ENCODE results near the gene CAMSAP2.

CAMSAP2 gene

GRCh38 chr1:200867018-200867811, 128.5 kb downstream of the CAMSAP2 start:
- H3K36me3 Mint-ChIP-seq (ENCODE audit: low read depth): no peaks in the 10 kb centered on the region
- no peaks in the 10 kb centered on the region for H3K9me3 Mint-ChIP-seq
- H3K4me3 Mint-ChIP-seq: no peak overlapping the region
- peaks cover 31% of the 10 kb centered on the region for H3K27me3 Mint-ChIP-seq
- ATAC-seq (no peak), DNase-seq (no peak)
- H3K27ac Mint-ChIP-seq: no peak overlapping the region
- H3K4me1 Mint-ChIP-seq: peaks cover 50% of the 10 kb centered on the region

GRCh38 chr1:200869376-200869752, 130.7 kb downstream of the CAMSAP2 start:
- H3K4me3 Mint-ChIP-seq: no peak overlapping the region
- DNase-seq (no peak), ATAC-seq (no peak)
- no peaks in the 10 kb centered on the region for H3K9me3 Mint-ChIP-seq
- peaks cover 43% of the 10 kb centered on the region for H3K4me1 Mint-ChIP-seq
- no peaks in the 10 kb centered on the region for H3K36me3 Mint-ChIP-seq (ENCODE audit: low read depth)
- peaks cover 44% of the 10 kb centered on the region for H3K27me3 Mint-ChIP-seq
- H3K27ac Mint-ChIP-seq: no peak overlapping the region

- Mint-ChIP-seq H3K27ac (no peak overlapping the region), H3K4me1 (peaks cover 47% of the 10 kb centered on the region), H3K9me3 (no peaks in the 10 kb centered on the region), H3K36me3 (ENCODE audit: low read depth) (no peaks in the 10 kb centered on the region), H3K27me3 (peaks cover 49% of the 10 kb centered on the region), H3K4me3 (no peak overlapping the region)
- peak; percentile 34 for DNase-seq
- ATAC-seq: peak; percentile 33
Measured at GRCh38 chr1:200869753-200870391, 131.2 kb downstream of the CAMSAP2 start.

GRCh38 chr1:200872446-200873115, 133.9 kb downstream of the CAMSAP2 start, which contains the start of gene GPR25:
TSS of gene GPR25 (plus strand) at chr1:200872981. CDS start at chr1:200873038, 57 bp downstream.
- ATAC-seq (no peak), DNase-seq (no peak)
- Mint-ChIP-seq H3K4me3 (no peak within 1 kb of the TSS), H3K9me3 (no peaks in the 10 kb centered on the region), H3K27me3 (peaks cover 61% of the 10 kb centered on the region), H3K36me3 (ENCODE audit: low read depth) (no peaks in the 10 kb centered on the region), H3K27ac (no peak within 1 kb of the TSS), H3K4me1 (peaks cover 34% of the 10 kb centered on the region)

GRCh38 chr1:200873116-200873670, 134.5 kb downstream of the CAMSAP2 start:
- H3K27ac Mint-ChIP-seq: no peak overlapping the region
- H3K9me3 Mint-ChIP-seq: no peaks in the 10 kb centered on the region
- DNase-seq (no peak), ATAC-seq (no peak)
- H3K4me1 Mint-ChIP-seq: peaks cover 38% of the 10 kb centered on the region
- H3K27me3 Mint-ChIP-seq: peaks cover 60% of the 10 kb centered on the region
- no peaks in the 10 kb centered on the region for H3K36me3 Mint-ChIP-seq (ENCODE audit: low read depth)
- H3K4me3 Mint-ChIP-seq: no peak overlapping the region

GRCh38 chr1:200873671-200874397, 135.1 kb downstream of the CAMSAP2 start:
- Mint-ChIP-seq H3K9me3 (no peaks in the 10 kb centered on the region), H3K4me1 (peaks cover 45% of the 10 kb centered on the region), H3K27ac (no peak overlapping the region), H3K27me3 (peaks cover 64% of the 10 kb centered on the region), H3K4me3 (no peak overlapping the region), H3K36me3 (ENCODE audit: low read depth) (no peaks in the 10 kb centered on the region)
- DNase-seq: no peak
- no peak for ATAC-seq

- Mint-ChIP-seq H3K36me3 (ENCODE audit: low read depth) (no peaks in the 10 kb centered on the region), H3K4me3 (no peak overlapping the region), H3K27me3 (peaks cover 61% of the 10 kb centered on the region), H3K4me1 (peaks cover 41% of the 10 kb centered on the region), H3K9me3 (no peaks in the 10 kb centered on the region), H3K27ac (no peak overlapping the region)
- ATAC-seq (no peak), DNase-seq (no peak)
Measured at GRCh38 chr1:200874694-200875093, 136.0 kb downstream of the CAMSAP2 start.

- no peak overlapping the region for H3K4me3 Mint-ChIP-seq
Measured at GRCh38 chr1:200875416-200875815, 136.7 kb downstream of the CAMSAP2 start.

GRCh38 chr1:200877010-200877409, 138.3 kb downstream of the CAMSAP2 start:
- H3K9me3 Mint-ChIP-seq: no peaks in the 10 kb centered on the region
- H3K27ac Mint-ChIP-seq: no peak overlapping the region
- no peak overlapping the region for H3K4me3 Mint-ChIP-seq
- peaks cover 41% of the 10 kb centered on the region for H3K4me1 Mint-ChIP-seq
- no peak for DNase-seq
- H3K36me3 Mint-ChIP-seq (ENCODE audit: low read depth): no peaks in the 10 kb centered on the region
- H3K27me3 Mint-ChIP-seq: peaks cover 45% of the 10 kb centered on the region
- no peak for ATAC-seq

More at GRCh38 chr1:200875416-200875815, 136.7 kb downstream of the CAMSAP2 start:
- DNase-seq (no peak), ATAC-seq (no peak)
- Mint-ChIP-seq H3K27me3 (peaks cover 59% of the 10 kb centered on the region), H3K4me1 (peaks cover 40% of the 10 kb centered on the region), H3K27ac (no peak overlapping the region), H3K36me3 (ENCODE audit: low read depth) (no peaks in the 10 kb centered on the region), H3K9me3 (no peaks in the 10 kb centered on the region)

- Mint-ChIP-seq H3K27ac (peak overlapping the region; percentile 35), H3K9me3 (no peaks in the 10 kb centered on the region), H3K36me3 (ENCODE audit: low read depth) (no peaks in the 10 kb centered on the region), H3K27me3 (peaks cover 39% of the 10 kb centered on the region), H3K4me3 (no peak overlapping the region), H3K4me1 (peaks cover 43% of the 10 kb centered on the region)
- ATAC-seq (peak; percentile 92), DNase-seq (peak; percentile 56)
Measured at GRCh38 chr1:200877839-200878551, 139.3 kb downstream of the CAMSAP2 start.

GRCh38 chr1:200880212-200880611, 141.5 kb downstream of the CAMSAP2 start:
- peak; percentile 65 for ATAC-seq
- peaks cover 38% of the 10 kb centered on the region for H3K4me1 Mint-ChIP-seq
- peak; percentile 25 for DNase-seq
- no peaks in the 10 kb centered on the region for H3K36me3 Mint-ChIP-seq (ENCODE audit: low read depth)
- peaks cover 24% of the 10 kb centered on the region for H3K27me3 Mint-ChIP-seq
- H3K27ac Mint-ChIP-seq: no peak overlapping the region
- H3K9me3 Mint-ChIP-seq: no peaks in the 10 kb centered on the region
- no peak overlapping the region for H3K4me3 Mint-ChIP-seq

- H3K27ac Mint-ChIP-seq: no peak overlapping the region
Measured at GRCh38 chr1:200883118-200883517, 144.4 kb downstream of the CAMSAP2 start.

GRCh38 chr1:200885623-200886402, 147.1 kb downstream of the CAMSAP2 start:
- Mint-ChIP-seq H3K27ac (peak overlapping the region; percentile 39), H3K4me1 (peaks cover 53% of the 10 kb centered on the region), H3K9me3 (no peaks in the 10 kb centered on the region)

More at GRCh38 chr1:200883118-200883517, 144.4 kb downstream of the CAMSAP2 start:
- H3K4me3 Mint-ChIP-seq: no peak overlapping the region
- H3K4me1 Mint-ChIP-seq: peaks cover 41% of the 10 kb centered on the region
- DNase-seq: no peak
- no peaks in the 10 kb centered on the region for H3K9me3 Mint-ChIP-seq
- H3K27me3 Mint-ChIP-seq: peaks cover 13% of the 10 kb centered on the region
- no peak for ATAC-seq
- H3K36me3 Mint-ChIP-seq (ENCODE audit: low read depth): no peaks in the 10 kb centered on the region

More at GRCh38 chr1:200885623-200886402, 147.1 kb downstream of the CAMSAP2 start:
- peaks cover 15% of the 10 kb centered on the region for H3K27me3 Mint-ChIP-seq
- H3K4me3 Mint-ChIP-seq: no peak overlapping the region
- ATAC-seq (no peak), DNase-seq (no peak)
- no peaks in the 10 kb centered on the region for H3K36me3 Mint-ChIP-seq (ENCODE audit: low read depth)
